Esophagus (tissue), 2 donors: ENCODE data around the gene CALR3. TPM values are rescaled to one million over a fixed set of nuclear protein-coding genes. Genes with fewer than 3 reads are reported as not detected.
"Not testable (repeated sequence)": the region's sequence is repeated elsewhere in the genome, so short reads cannot be mapped to it uniquely, and the experiment has no call there.

Source experiments
- H3K27ac ChIP-seq, 2 donors: one replicate each; pipeline ENCODE4 v1.5.1; 2013; ENCODE audit warnings: low read depth in 2 of 2, mild to moderate bottlenecking in 2 of 2, inconsistent platforms in 1 of 2, low read length in 1 of 2, moderate library complexity in 1 of 2
- H3K27me3 ChIP-seq, 2 donors: one replicate each; pipeline ENCODE4 v1.6.1; 2013; ENCODE audit warnings: low read length in 2 of 2, control low read depth in 1 of 2, mild to moderate bottlenecking in 1 of 2; ENCODE audit not compliant: insufficient read depth in 2 of 2, control insufficient read depth in 1 of 2
- H3K36me3 ChIP-seq, 2 donors: one replicate each; pipeline ENCODE4 v1.6.1; 2013; ENCODE audit warnings: low read length in 1 of 2; ENCODE audit not compliant: control insufficient read depth in 2 of 2, insufficient read depth in 2 of 2
- H3K4me1 ChIP-seq, 2 donors: one replicate each; pipeline ENCODE4 v1.6.1; 2013; ENCODE audit warnings: low read length in 1 of 2; ENCODE audit not compliant: control insufficient read depth in 2 of 2, insufficient read depth in 2 of 2
- H3K4me3 ChIP-seq, 2 donors: one replicate each; pipeline ENCODE4 v1.5.1; 2013; ENCODE audit warnings: low read length in 2 of 2, mild to moderate bottlenecking in 2 of 2, low read depth in 1 of 2, moderate library complexity in 1 of 2
- H3K9me3 ChIP-seq, 2 donors: one replicate each; pipeline ENCODE4 v1.6.1; 2013; ENCODE audit warnings: mild to moderate bottlenecking in 2 of 2, low read depth in 1 of 2, low read length in 1 of 2, moderate library complexity in 1 of 2; ENCODE audit not compliant: control insufficient read depth in 2 of 2, insufficient read depth in 1 of 2
- WGBS, 2 donors: extraction: QIAGEN DNeasy Blood & Tissue Kit; methylation state at CpG; one replicate each; pipeline ENCODE4 v1.1.7; 2013; 5-methylcytosine and 5-hydroxymethylcytosine counted together
- polyA plus RNA-seq, 2 donors: library from polyadenylated mRNA; stranded (reverse); fragments of 200-250 nt; gene quantifications; one replicate each; pipeline ENCODE4 v1.2.3, GENCODE V29; 2013
- donor health status: healthy with polysubstance abuse.
- donor health status: Bipolar disorder and iron deficiency.

CALR3 gene
- polyA plus RNA-seq, 2 donors: 0.02 TPM; not detected in 1

- no peaks in the 10 kb centered on the region for H3K27me3 ChIP-seq
- H3K36me3 ChIP-seq: no peaks in the 10 kb centered on the region
- H3K9me3 ChIP-seq: no peaks in the 10 kb centered on the region
- H3K4me1 ChIP-seq: peaks cover 0 to 9% of the 10 kb centered on the region in 2 donors
- H3K27ac ChIP-seq: no peak overlapping the region
- no peak overlapping the region for H3K4me3 ChIP-seq
- WGBS, 2 donors: 82 to 86% methylated on average over 8 of the region's 8 CpGs
Measured at GRCh38 chr19:16452325-16452724, 43.6 kb downstream of the CALR3 start.

GRCh38 chr19:16449330-16449961, 46.5 kb downstream of the CALR3 start:
- H3K9me3 ChIP-seq: no peaks in the 10 kb centered on the region
- 79 to 80% methylated on average over 6 of the region's 6 CpGs for WGBS, 2 donors
- no peak overlapping the region for H3K27ac ChIP-seq
- no peaks in the 10 kb centered on the region for H3K36me3 ChIP-seq
- no peak overlapping the region for H3K4me3 ChIP-seq
- H3K4me1 ChIP-seq: peaks cover 8% of the 10 kb centered on the region in 2 donors
- H3K27me3 ChIP-seq: no peaks in the 10 kb centered on the region

GRCh38 chr19:16448872-16449271, 47.1 kb downstream of the CALR3 start:
- not testable (repeated sequence) for H3K4me1 ChIP-seq, H3K27ac ChIP-seq, H3K36me3 ChIP-seq, H3K4me3 ChIP-seq, H3K9me3 ChIP-seq, H3K27me3 ChIP-seq
- 96 to 99% methylated on average over 3 of the region's 3 CpGs for WGBS, 2 donors

DNA sequence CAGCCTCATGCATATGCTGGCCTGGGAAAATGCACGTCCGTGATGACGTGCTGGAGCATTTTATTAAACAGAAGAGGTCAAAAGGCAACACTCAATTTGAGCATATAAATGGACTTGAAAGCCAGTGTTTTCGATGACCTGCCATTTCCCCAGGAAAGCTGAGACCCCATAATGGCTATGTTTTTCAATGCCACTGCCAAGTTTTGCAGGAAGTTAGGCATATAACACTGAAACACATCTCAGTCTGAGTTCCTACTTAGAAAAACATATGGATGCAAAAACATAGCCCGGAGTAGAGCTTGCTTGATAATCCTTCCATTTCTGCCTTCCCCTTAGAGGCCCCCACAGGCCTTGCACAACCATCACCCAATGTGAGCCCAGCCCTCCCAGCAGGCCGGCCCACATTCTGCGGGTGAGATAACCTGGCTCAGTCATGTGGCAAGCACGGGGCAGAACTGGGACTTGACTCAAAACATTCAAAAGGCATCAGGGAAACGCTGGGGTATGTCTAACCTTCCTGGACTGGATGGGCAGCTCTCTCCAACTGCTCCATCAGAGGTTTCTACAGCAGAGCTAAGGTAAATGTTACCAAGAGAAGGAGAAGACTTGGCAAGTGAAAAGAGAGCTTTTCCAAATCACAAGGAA, 49.1 kb downstream of the CALR3 start:
- H3K4me3 ChIP-seq: no peak overlapping the region
- no peaks in the 10 kb centered on the region for H3K9me3 ChIP-seq
- H3K36me3 ChIP-seq: peaks cover 0 to 4% of the 10 kb centered on the region in 2 donors
- H3K4me1 ChIP-seq: peaks cover 8 to 10% of the 10 kb centered on the region in 2 donors
- peak overlapping the region; percentile 23 to 26 for H3K27ac ChIP-seq
- 30 to 34% methylated on average over 9 of the region's 9 CpGs for WGBS, 2 donors
- no peaks in the 10 kb centered on the region for H3K27me3 ChIP-seq

GRCh38 chr19:16446108-16446723, 49.8 kb downstream of the CALR3 start:
- Histone ChIP-seq H3K27me3 (no peaks in the 10 kb centered on the region), H3K4me3 (no peak overlapping the region), H3K27ac (peak overlapping the region; percentile 5 to 26), H3K4me1 (peaks cover 8 to 10% of the 10 kb centered on the region in 2 donors), H3K9me3 (no peaks in the 10 kb centered on the region), H3K36me3 (peaks cover 0 to 4% of the 10 kb centered on the region in 2 donors)
- 79 to 80% methylated on average over 13 of the region's 13 CpGs for WGBS, 2 donors

- peaks cover 0 to 10% of the 10 kb centered on the region in 2 donors for H3K36me3 ChIP-seq
- H3K9me3 ChIP-seq: no peaks in the 10 kb centered on the region
- H3K4me3 ChIP-seq: no peak overlapping the region
- no peaks in the 10 kb centered on the region for H3K27me3 ChIP-seq
- WGBS, 2 donors: 78 to 81% methylated on average over 14 of the region's 14 CpGs
- H3K4me1 ChIP-seq: peaks cover 8 to 10% of the 10 kb centered on the region in 2 donors
- no peak overlapping the region for H3K27ac ChIP-seq
Measured at GRCh38 chr19:16445238-16446107, 50.5 kb downstream of the CALR3 start.

DNA sequence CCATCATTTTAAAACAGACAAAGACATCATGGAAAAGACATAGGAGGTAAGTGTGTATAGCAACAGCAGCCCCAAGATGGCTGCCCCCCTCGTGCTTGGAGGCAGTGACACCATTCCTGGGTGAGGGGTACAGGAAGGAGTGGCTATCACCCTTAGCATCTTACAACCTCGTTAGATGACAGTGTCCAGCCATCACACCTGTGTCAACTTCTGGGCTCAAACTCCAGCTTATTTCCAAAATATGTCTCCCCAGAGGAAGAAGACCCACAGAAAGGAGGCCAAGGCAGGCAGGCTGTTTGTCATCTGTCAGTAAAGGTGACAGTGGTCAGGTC, 51.7 kb downstream of the CALR3 start:
- no peak overlapping the region for H3K4me3 ChIP-seq
- H3K27ac ChIP-seq: no peak overlapping the region
- H3K4me1 ChIP-seq: peaks cover 8 to 10% of the 10 kb centered on the region in 2 donors
- peaks cover 0 to 10% of the 10 kb centered on the region in 2 donors for H3K36me3 ChIP-seq
- no peaks in the 10 kb centered on the region for H3K27me3 ChIP-seq
- H3K9me3 ChIP-seq: no peaks in the 10 kb centered on the region
- WGBS, 2 donors: 56 to 68% methylated on average over 2 of the region's 2 CpGs

- H3K36me3 ChIP-seq: peaks cover 0 to 13% of the 10 kb centered on the region in 2 donors
- no peaks in the 10 kb centered on the region for H3K27me3 ChIP-seq
- H3K27ac ChIP-seq: peak overlapping the region in 1 of 2 donors; percentile 34
- WGBS, 2 donors: 55 to 69% methylated on average over 19 of the region's 19 CpGs
- no peaks in the 10 kb centered on the region for H3K9me3 ChIP-seq
- no peak overlapping the region for H3K4me3 ChIP-seq
- H3K4me1 ChIP-seq: peaks cover 8 to 10% of the 10 kb centered on the region in 2 donors
Measured at GRCh38 chr19:16442386-16443276, 53.3 kb downstream of the CALR3 start.
